HepG2 (cell line): Measurements from ENCODE around the gene MEGF6.

Source experiments
- CTCF ChIP-seq: sonication (generic); formaldehyde crosslinking; IDR thresholded peaks from 2 replicates; pipeline ENCODE4 v1.5.0; 2020; ENCODE audit warnings: mild to moderate bottlenecking, missing genetic modification reagents, moderate library complexity
- TEAD2 ChIP-seq: sonication (generic); formaldehyde crosslinking; IDR thresholded peaks from 2 replicates; pipeline ENCODE4 v1.9.0; 2021; ENCODE audit warnings: missing genetic modification reagents
- ZBTB3 ChIP-seq: sonication (generic); formaldehyde crosslinking; IDR thresholded peaks from 2 replicates; pipeline ENCODE4 v1.4.0; 2020; ENCODE audit warnings: low read depth, mild to moderate bottlenecking, moderate library complexity, missing genetic modification reagents, borderline replicate concordance

DNA sequence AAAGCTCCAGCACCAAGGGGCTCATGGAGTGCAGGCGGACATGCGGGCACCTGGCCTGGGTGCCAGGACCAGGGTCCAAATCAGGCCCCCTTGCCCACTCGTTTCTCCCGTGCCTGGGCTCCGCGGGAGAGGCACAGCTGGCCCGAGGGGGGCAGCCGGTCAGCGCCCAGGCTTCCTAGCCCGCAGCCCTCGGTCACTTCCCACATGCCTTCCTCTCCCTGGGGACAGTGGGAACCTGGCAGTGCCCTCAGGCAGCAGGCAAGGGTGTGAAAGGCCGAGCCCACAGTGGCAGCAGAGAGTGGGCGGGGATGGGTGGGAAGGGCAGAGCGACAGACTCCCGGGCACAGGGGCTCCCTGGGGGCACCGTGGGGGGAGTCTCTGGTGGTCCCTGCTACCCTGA, 69.8 kb downstream of the MEGF6 start:
- TF ChIP-seq TEAD2 (CRISPR knock-in tag) = no peak
- no peak for TF ChIP-seq ZBTB3
- TF ChIP-seq CTCF (CRISPR knock-in tag) = no peak
